GM21786 (cell line): ENCODE results near the gene PDZD8.
A peak's percentile ranks its signal among the peaks of the same experiment; 100 is the strongest.

Experiments
- ATAC-seq: cut with Tn5 transposase; IDR thresholded peaks from one replicate; pipeline ENCODE4 v1.9.1; 2021; ENCODE audit not compliant: unreplicated experiment

The PDZD8 gene, protein sequence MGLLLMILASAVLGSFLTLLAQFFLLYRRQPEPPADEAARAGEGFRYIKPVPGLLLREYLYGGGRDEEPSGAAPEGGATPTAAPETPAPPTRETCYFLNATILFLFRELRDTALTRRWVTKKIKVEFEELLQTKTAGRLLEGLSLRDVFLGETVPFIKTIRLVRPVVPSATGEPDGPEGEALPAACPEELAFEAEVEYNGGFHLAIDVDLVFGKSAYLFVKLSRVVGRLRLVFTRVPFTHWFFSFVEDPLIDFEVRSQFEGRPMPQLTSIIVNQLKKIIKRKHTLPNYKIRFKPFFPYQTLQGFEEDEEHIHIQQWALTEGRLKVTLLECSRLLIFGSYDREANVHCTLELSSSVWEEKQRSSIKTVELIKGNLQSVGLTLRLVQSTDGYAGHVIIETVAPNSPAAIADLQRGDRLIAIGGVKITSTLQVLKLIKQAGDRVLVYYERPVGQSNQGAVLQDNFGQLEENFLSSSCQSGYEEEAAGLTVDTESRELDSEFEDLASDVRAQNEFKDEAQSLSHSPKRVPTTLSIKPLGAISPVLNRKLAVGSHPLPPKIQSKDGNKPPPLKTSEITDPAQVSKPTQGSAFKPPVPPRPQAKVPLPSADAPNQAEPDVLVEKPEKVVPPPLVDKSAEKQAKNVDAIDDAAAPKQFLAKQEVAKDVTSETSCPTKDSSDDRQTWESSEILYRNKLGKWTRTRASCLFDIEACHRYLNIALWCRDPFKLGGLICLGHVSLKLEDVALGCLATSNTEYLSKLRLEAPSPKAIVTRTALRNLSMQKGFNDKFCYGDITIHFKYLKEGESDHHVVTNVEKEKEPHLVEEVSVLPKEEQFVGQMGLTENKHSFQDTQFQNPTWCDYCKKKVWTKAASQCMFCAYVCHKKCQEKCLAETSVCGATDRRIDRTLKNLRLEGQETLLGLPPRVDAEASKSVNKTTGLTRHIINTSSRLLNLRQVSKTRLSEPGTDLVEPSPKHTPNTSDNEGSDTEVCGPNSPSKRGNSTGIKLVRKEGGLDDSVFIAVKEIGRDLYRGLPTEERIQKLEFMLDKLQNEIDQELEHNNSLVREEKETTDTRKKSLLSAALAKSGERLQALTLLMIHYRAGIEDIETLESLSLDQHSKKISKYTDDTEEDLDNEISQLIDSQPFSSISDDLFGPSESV

GRCh38 chr10:117375360-117376178 lies at the start of gene PDZD8:
Gene PDZD8, minus strand, starts transcription at chr10:117375440. Its CDS starts 213 bp downstream, at chr10:117375227.
- ATAC-seq = peak; percentile 83

DNA sequence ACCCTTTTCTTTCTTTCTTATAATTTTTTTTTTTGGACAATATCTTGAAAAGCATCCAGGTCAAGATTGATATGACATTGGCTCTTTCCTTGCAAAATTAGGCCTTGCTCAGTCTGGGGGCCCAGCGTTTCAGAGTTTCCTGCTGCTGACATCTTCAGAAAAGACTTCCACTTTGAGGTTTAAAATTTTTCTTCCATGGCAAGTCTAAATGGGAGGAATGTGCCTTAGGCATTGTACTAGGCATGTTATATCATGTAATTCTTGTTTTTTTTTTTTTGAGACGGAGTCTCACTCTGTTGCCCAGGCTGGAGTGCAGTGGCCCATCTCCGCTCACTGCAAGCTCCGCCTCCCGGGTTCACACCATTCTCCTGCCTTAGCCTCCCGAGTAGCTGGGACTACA lies 48.9 kb upstream of the PDZD8 start:
- no peak for ATAC-seq

GRCh38 chr10:117421985-117422384 lies 46.7 kb upstream of the PDZD8 start:
- no peak for ATAC-seq

DNA sequence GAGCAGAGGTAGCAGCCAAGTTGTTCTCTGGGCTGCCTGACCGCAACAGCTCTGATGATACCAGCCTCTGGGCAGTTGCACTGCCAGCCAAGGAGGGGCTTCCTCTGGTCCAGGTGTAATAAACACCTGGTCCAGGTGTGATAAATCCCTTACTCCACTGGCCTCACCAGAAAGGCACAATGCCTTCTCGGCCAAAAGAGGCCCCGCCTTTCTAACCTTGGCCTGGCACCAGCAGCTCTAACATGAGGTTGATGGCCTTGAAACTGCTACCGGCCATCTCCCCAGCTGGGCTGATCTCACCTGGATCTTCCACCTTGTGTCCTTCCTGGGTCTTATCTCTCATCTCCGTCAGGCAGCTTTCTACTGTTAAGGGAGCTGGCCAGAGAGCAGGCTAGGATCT lies 45.5 kb upstream of the PDZD8 start:
- ATAC-seq = no peak

DNA sequence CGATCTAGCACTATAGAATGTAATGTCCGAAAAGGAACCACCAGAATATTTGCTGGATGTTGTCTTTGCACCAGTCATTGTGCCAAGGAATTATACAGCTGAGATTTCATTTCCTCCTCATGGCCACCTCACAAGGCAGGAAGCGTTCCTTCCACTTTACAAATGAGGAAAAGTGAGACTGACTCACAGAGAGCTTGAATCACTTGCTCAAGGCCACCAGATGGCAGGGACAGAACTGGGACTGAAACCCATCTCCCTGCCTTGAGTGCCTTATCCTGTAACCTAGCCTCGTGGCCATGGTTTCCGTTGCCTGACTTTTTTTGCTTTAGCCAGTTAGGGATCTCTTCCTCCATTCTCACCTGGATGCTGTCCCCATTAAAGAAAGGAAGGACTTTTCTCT lies 44.7 kb upstream of the PDZD8 start:
- ATAC-seq = no peak

DNA sequence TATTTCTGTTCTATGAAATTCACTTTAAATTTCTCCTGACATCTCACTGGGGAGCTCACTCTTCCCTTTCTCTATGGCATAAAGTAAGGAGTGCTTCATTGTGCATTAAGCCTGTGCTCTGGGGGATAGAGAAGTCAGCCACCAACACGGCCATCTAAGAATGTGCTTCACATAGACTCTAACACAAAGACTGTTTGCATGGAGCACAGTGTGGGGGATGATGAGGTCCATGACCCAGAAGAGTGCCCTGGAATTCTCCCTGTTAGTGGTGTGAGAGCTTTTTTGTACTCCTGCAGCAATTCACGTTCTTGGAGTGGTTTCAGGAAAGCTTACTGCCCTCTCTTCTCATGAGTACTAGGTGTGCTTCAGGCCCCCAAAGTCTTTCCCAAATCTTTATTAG lies 43.9 kb upstream of the PDZD8 start:
- ATAC-seq = no peak

GRCh38 chr10:117418121-117418520 lies 42.9 kb upstream of the PDZD8 start:
- ATAC-seq = no peak

GRCh38 chr10:117417196-117417595 lies 42.0 kb upstream of the PDZD8 start:
- ATAC-seq = no peak

- no peak for ATAC-seq
Observed at GRCh38 chr10:117413928-117414618, 38.8 kb upstream of the PDZD8 start.

DNA sequence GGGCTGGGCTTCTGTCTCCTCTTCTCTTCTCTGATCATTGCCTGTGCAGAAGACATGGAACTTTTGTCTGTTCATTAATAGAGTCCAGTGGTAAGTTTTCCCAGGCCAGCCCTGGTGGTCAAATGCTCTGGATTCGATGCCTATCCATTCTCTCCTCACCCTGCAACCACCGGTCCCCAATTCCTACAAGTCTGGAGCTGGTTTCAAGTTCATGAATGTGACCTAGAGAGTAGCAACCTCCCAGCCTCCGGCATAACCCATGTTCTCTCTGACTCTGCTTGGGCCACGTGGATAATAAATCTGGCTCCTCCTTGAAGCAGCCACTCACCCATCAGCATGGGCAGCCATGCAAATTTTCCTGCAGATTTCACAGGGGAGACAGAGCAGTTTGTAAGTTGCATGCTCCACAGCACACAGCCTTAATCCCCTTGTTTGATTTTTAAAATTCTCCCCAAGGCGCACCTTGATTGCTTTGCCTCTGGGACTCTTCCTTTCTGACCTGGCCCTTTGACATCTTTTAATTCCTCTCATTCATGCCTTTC lies 37.3 kb upstream of the PDZD8 start:
- no peak for ATAC-seq

- no peak for ATAC-seq
Observed at GRCh38 chr10:117411479-117412399, 36.5 kb upstream of the PDZD8 start.

DNA sequence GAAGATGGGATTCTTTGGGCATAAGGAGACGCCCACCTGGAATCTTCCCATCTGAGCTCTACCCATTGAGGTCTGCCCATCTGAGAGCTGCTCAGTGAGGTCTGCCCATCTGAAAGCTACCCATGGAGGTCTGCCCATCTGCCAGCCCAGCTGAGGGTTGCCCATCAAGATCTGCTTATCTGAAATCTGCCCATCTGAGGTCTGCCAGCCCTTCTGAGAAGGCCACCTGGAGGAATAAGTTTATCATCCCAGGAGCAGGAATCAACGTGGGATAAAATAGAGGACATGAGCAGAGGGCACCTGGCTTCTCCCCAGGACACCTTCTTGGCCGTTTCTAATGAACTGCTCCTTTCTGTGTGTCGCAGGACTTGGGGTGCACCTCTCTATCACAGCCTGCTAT lies 35.3 kb upstream of the PDZD8 start:
- no peak for ATAC-seq

DNA sequence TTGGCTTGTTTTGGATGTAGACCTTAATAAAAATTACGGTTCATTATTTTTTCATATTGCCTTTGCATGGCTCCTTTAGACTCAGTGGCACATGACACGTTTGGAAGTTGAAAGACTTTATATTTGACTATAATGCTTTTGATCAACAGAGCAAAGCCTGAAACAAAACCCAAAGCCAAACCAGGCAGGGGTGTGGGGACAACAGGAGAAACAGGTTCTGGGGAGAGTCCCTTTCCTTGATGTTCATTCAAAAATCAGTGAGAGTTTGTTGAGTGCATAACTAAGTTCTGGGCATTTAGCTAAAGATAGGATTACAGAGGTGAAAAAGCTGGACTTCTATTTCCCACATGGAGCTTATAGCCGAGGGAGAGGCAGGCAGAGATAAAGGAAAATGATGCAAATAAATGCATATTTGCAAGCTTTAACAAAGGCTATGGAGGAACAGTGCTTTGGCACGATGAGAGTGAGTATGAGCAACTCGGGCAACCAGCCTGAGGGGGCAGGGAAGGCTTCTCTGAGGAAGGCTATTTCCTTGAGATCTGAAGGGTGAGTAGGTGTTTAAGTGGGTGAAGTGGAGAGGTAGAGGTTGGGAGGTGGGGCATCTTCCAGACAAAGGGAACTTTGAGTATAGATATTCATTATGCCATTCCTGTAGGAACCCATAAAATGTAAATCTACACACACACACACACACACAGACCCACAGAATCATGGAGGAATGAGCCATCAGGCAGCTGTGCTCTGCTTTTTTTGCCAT lies 34.5 kb upstream of the PDZD8 start:
- ATAC-seq = no peak

DNA sequence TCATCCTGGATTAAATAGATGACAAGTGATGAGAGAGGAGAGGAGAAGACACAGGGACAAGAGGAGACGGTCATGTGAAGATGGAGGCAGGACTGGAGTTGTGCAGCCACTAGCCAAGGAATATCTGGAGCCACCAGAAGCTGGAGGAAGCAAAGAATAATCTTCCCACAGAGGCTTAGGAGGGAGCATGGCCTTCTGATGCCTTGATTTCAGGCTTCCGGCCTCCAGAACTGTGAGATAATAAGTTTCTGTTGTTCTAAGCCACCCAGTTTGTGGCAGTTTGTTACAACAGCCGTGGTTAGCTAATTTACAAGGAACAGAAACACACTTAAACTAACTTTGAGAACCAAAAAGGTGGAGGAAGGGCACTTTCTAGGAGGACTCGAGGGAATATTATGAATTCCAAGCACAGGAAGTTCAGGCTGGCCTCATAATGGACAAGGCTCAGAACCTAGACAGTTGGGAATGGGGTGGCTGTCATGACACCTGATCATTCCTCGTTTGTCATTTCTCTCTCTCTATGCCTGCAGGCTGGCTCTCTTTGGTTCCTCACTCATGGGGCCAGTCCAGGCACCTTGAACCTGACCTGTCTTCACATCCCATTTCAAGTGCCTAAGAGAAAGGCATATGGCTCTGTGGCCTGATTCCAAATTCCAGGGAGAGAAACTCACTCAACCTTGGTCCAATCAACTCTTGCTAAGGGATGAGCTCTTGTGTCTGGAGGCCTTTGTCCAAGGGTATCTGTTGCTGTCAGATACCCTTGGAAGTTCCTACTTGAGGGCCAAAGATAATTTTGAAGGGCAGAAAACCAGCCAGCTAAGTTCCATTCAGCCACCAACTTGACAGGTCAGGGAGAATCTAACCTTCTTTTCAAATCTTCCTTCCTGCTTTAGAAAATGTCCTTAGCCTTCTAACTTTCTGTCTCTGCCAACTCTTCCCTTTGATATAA lies 33.5 kb upstream of the PDZD8 start:
- ATAC-seq = no peak

- ATAC-seq = no peak
Observed at GRCh38 chr10:117405730-117406129, 30.5 kb upstream of the PDZD8 start.

DNA sequence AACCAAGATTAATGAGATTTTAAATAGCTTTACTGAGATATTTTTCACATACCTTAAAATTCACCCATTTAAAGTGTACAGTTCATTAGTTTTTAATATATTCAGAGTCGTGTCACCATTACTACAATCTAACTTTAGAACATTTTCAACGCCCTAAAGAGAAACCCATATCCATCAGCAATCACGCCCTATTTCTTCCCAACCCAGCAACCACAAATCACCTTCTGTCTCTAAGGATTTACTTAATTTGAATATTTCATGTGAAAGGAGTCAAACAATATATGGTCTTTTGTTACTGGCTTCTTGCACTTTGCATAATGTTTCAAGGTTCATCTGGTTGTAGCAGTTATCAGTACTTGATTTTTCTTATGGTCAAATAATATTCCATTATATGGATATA lies 25.1 kb upstream of the PDZD8 start:
- no peak for ATAC-seq
